Immature natural killer cell (primary cell): ENCODE results near the gene GJB5. TPM values are rescaled to one million over a fixed set of nuclear protein-coding genes. Genes with fewer than 3 reads are reported as not detected.

Source experiments
- DNase-seq, 3 donors: peaks; one replicate each; pipeline ENCODE4 v3.0.0; 2022; ENCODE audit warnings: mixed read lengths in 1 of 3
- H3K27ac Mint-ChIP-seq, 6 donors: one replicate each; pipeline ENCODE4 v1.8.0; 2020; ENCODE audit warnings: mixed read lengths in 6 of 6, mild to moderate bottlenecking in 5 of 6, inconsistent platforms in 4 of 6, moderate library complexity in 3 of 6
- H3K27me3 Mint-ChIP-seq, 3 donors: one replicate each; pipeline ENCODE4 v1.8.0; 2020 to 2021; ENCODE audit warnings: low read depth in 3 of 3, mild to moderate bottlenecking in 3 of 3, mixed read lengths in 3 of 3, moderate library complexity in 3 of 3, inconsistent platforms in 1 of 3
- H3K36me3 Mint-ChIP-seq, 3 donors: one replicate each; pipeline ENCODE4 v1.8.0; 2020; ENCODE audit warnings: mixed read lengths in 3 of 3, inconsistent platforms in 2 of 3, mild to moderate bottlenecking in 2 of 3
- H3K4me1 Mint-ChIP-seq, 2 donors: one replicate each; pipeline ENCODE4 v1.8.0; 2020; ENCODE audit warnings: inconsistent platforms in 2 of 2, mild to moderate bottlenecking in 2 of 2, mixed read lengths in 2 of 2, moderate library complexity in 1 of 2
- H3K4me3 Mint-ChIP-seq, 5 donors: one replicate each; pipeline ENCODE4 v1.8.0; 2020; ENCODE audit warnings: mild to moderate bottlenecking in 5 of 5, mixed read lengths in 5 of 5, inconsistent platforms in 3 of 5, moderate library complexity in 3 of 5
- H3K9me3 Mint-ChIP-seq, 6 donors: one replicate each; pipeline ENCODE4 v1.8.0; 2020; ENCODE audit warnings: mild to moderate bottlenecking in 6 of 6, mixed read lengths in 6 of 6, inconsistent platforms in 4 of 6, moderate library complexity in 3 of 6
- polyA plus RNA-seq, 3 donors: library from polyadenylated mRNA; unstranded; fragments of 300-500 nt; fragmentation: Illumina TruSeq; gene quantifications; one replicate each; pipeline ENCODE4 v1.2.3, GENCODE V29; 2021

The GJB5 gene
- polyA plus RNA-seq, 3 donors from 2014 or later: not detected

- DNase-seq: no peak
- Mint-ChIP-seq H3K4me3 (no peak overlapping the region), H3K27me3 (peaks cover 8 to 17% (median 13%) of the 10 kb centered on the region in 3 donors), H3K36me3 (no peaks in the 10 kb centered on the region), H3K27ac (no peak overlapping the region), H3K9me3 (no peaks in the 10 kb centered on the region), H3K4me1 (peaks cover 0 to 3% of the 10 kb centered on the region in 2 donors)
These were observed 31.1 kb downstream of the GJB5 start for GRCh38 chr1:34785875-34786470.

- DNase-seq: peak; percentile 29 to 50 (median 41)
- H3K4me1 Mint-ChIP-seq: peaks cover 0 to 4% of the 10 kb centered on the region in 2 donors
- no peak overlapping the region for H3K27ac Mint-ChIP-seq
- no peak overlapping the region for H3K4me3 Mint-ChIP-seq
- peaks cover 10 to 19% (median 15%) of the 10 kb centered on the region in 3 donors for H3K27me3 Mint-ChIP-seq
- no peaks in the 10 kb centered on the region for H3K36me3 Mint-ChIP-seq
- no peaks in the 10 kb centered on the region for H3K9me3 Mint-ChIP-seq
These were observed 31.9 kb downstream of the GJB5 start for GRCh38 chr1:34786521-34787325.

- no peak for DNase-seq
- Mint-ChIP-seq H3K4me3 (no peak overlapping the region), H3K27me3 (peaks cover 13 to 19% (median 17%) of the 10 kb centered on the region in 3 donors)
These were observed 32.9 kb downstream of the GJB5 start for GRCh38 chr1:34787461-34788420.

GRCh38 chr1:34790985-34791384 is 36.1 kb downstream of the GJB5 start:
- H3K9me3 Mint-ChIP-seq: no peaks in the 10 kb centered on the region
- no peak for DNase-seq
- H3K27me3 Mint-ChIP-seq: peaks cover 8 to 19% (median 14%) of the 10 kb centered on the region in 3 donors
- peaks cover 6% of the 10 kb centered on the region in 2 donors for H3K4me1 Mint-ChIP-seq
- no peaks in the 10 kb centered on the region for H3K36me3 Mint-ChIP-seq
- no peak overlapping the region for H3K4me3 Mint-ChIP-seq
- no peak overlapping the region for H3K27ac Mint-ChIP-seq

More at GRCh38 chr1:34787461-34788420, 32.9 kb downstream of the GJB5 start:
- Mint-ChIP-seq H3K36me3 (no peaks in the 10 kb centered on the region), H3K27ac (no peak overlapping the region), H3K9me3 (no peaks in the 10 kb centered on the region), H3K4me1 (peaks cover 6% of the 10 kb centered on the region in 2 donors)

GRCh38 chr1:34792424-34792823 is 37.6 kb downstream of the GJB5 start:
- Mint-ChIP-seq H3K36me3 (no peaks in the 10 kb centered on the region), H3K9me3 (no peaks in the 10 kb centered on the region), H3K4me1 (peaks cover 5 to 6% of the 10 kb centered on the region in 2 donors), H3K4me3 (peak overlapping the region in 4 of 5 donors; percentile 26 to 67 (median 58)), H3K27me3 (peaks cover 4 to 19% (median 10%) of the 10 kb centered on the region in 3 donors), H3K27ac (no peak overlapping the region)
- DNase-seq: no peak

GRCh38 chr1:34792868-34793727 is 38.3 kb downstream of the GJB5 start, which contains the start of gene GJA4:
GJA4 (plus strand) TSS chr1:34792999; CDS start chr1:34794214, 1,215 bp downstream.
- Mint-ChIP-seq H3K27ac (no peak within 1 kb of the TSS), H3K27me3 (peaks cover 6 to 19% (median 10%) of the 10 kb centered on the region in 3 donors), H3K36me3 (peaks cover 0 to 3% (median 0%) of the 10 kb centered on the region in 3 donors), H3K4me1 (peaks cover 5 to 6% of the 10 kb centered on the region in 2 donors), H3K9me3 (no peaks in the 10 kb centered on the region), H3K4me3 (peak within 1 kb of the TSS in 4 of 5 donors; percentile 26 to 67 (median 58))
- no peak for DNase-seq

- Mint-ChIP-seq H3K27ac (no peak overlapping the region), H3K36me3 (peaks cover 0 to 4% (median 3%) of the 10 kb centered on the region in 3 donors), H3K9me3 (no peaks in the 10 kb centered on the region), H3K4me1 (peaks cover 5 to 6% of the 10 kb centered on the region in 2 donors), H3K27me3 (peaks cover 6 to 19% (median 7%) of the 10 kb centered on the region in 3 donors), H3K4me3 (no peak overlapping the region)
- no peak for DNase-seq
These were observed 39.3 kb downstream of the GJB5 start for GRCh38 chr1:34794001-34794789.

GRCh38 chr1:34794790-34795180 is 39.9 kb downstream of the GJB5 start:
- Mint-ChIP-seq H3K4me3 (no peak overlapping the region), H3K27ac (no peak overlapping the region), H3K4me1 (peaks cover 5 to 6% of the 10 kb centered on the region in 2 donors), H3K9me3 (no peaks in the 10 kb centered on the region), H3K36me3 (peaks cover 0 to 4% (median 3%) of the 10 kb centered on the region in 3 donors), H3K27me3 (peaks cover 6 to 19% (median 7%) of the 10 kb centered on the region in 3 donors)
- no peak for DNase-seq

- H3K9me3 Mint-ChIP-seq: no peaks in the 10 kb centered on the region
- peaks cover 4 to 17% (median 6%) of the 10 kb centered on the region in 3 donors for H3K27me3 Mint-ChIP-seq
- H3K4me1 Mint-ChIP-seq: peaks cover 5 to 6% of the 10 kb centered on the region in 2 donors
- H3K4me3 Mint-ChIP-seq: no peak overlapping the region
- H3K27ac Mint-ChIP-seq: peak overlapping the region in 1 of 6 donors; percentile 42
- DNase-seq: no peak
- peaks cover 0 to 4% (median 3%) of the 10 kb centered on the region in 3 donors for H3K36me3 Mint-ChIP-seq
These were observed 41.1 kb downstream of the GJB5 start for GRCh38 chr1:34795916-34796315.

GRCh38 chr1:34796990-34797389 is 42.1 kb downstream of the GJB5 start:
- H3K9me3 Mint-ChIP-seq: no peaks in the 10 kb centered on the region
- H3K36me3 Mint-ChIP-seq: peaks cover 0 to 4% (median 3%) of the 10 kb centered on the region in 3 donors
- H3K4me3 Mint-ChIP-seq: no peak overlapping the region
- no peak overlapping the region for H3K27ac Mint-ChIP-seq
- DNase-seq: no peak
- peaks cover 2 to 14% (median 4%) of the 10 kb centered on the region in 3 donors for H3K27me3 Mint-ChIP-seq
- H3K4me1 Mint-ChIP-seq: peaks cover 4 to 6% of the 10 kb centered on the region in 2 donors

GRCh38 chr1:34800214-34800613 is 45.4 kb downstream of the GJB5 start:
- peaks cover 0 to 2% (median 2%) of the 10 kb centered on the region in 3 donors for H3K27me3 Mint-ChIP-seq
- no peak for DNase-seq
- H3K4me1 Mint-ChIP-seq: no peaks in the 10 kb centered on the region
- H3K36me3 Mint-ChIP-seq: peaks cover 0 to 8% (median 4%) of the 10 kb centered on the region in 3 donors
- H3K27ac Mint-ChIP-seq: no peak overlapping the region
- H3K4me3 Mint-ChIP-seq: no peak overlapping the region
- H3K9me3 Mint-ChIP-seq: peaks cover 0 to 8% (median 2%) of the 10 kb centered on the region in 6 donors

- Mint-ChIP-seq H3K27ac (no peak overlapping the region), H3K4me1 (no peaks in the 10 kb centered on the region), H3K4me3 (no peak overlapping the region)
These were observed 48.9 kb downstream of the GJB5 start for GRCh38 chr1:34803770-34804169.

More at GRCh38 chr1:34803770-34804169, 48.9 kb downstream of the GJB5 start:
- no peak for DNase-seq
- H3K36me3 Mint-ChIP-seq: peaks cover 0 to 9% (median 7%) of the 10 kb centered on the region in 3 donors
- H3K27me3 Mint-ChIP-seq: peaks cover 0 to 3% (median 0%) of the 10 kb centered on the region in 3 donors
- peaks cover 0 to 8% (median 2%) of the 10 kb centered on the region in 6 donors for H3K9me3 Mint-ChIP-seq
